HEK293 (cell line): ENCODE results near the gene RPTN.

Experiments used
- BCL6B ChIP-seq: fragments of 450-650 bp; formaldehyde crosslinking; IDR thresholded peaks from 2 replicates; pipeline ENCODE4 v1.5.1; 2017; ENCODE audit warnings: missing biosample characterization, missing genetic modification characterization
- GFI1B ChIP-seq: fragments of 450-650 bp; formaldehyde crosslinking; IDR thresholded peaks from 2 replicates; pipeline ENCODE4 v1.5.1; 2016; ENCODE audit warnings: missing biosample characterization, missing genetic modification characterization
- GLI4 ChIP-seq: fragments of 450-650 bp; formaldehyde crosslinking; IDR thresholded peaks from 2 replicates; pipeline ENCODE4 v1.5.1; 2016; ENCODE audit warnings: missing biosample characterization, missing genetic modification characterization
- KLF7 ChIP-seq: fragments of 450-650 bp; formaldehyde crosslinking; IDR thresholded peaks from 2 replicates; pipeline ENCODE4 v1.5.1; 2016; ENCODE audit warnings: missing biosample characterization, missing genetic modification characterization, borderline replicate concordance
- PRDM1 ChIP-seq: fragments of 450-650 bp; formaldehyde crosslinking; IDR thresholded peaks from 2 replicates; pipeline ENCODE4; 2016; ENCODE audit warnings: missing biosample characterization, missing genetic modification characterization
- RBAK ChIP-seq: fragments of 450-650 bp; formaldehyde crosslinking; IDR thresholded peaks from 2 replicates; pipeline ENCODE4 v1.5.1; 2016; ENCODE audit warnings: missing biosample characterization, missing genetic modification characterization
- SCRT1 ChIP-seq: fragments of 450-650 bp; formaldehyde crosslinking; IDR thresholded peaks from 2 replicates; pipeline ENCODE4 v1.5.1; 2016; ENCODE audit warnings: missing biosample characterization, missing genetic modification characterization, borderline replicate concordance
- SETDB1 ChIP-seq: IDR thresholded peaks from one replicate; pipeline ENCODE4 v1.6.1; 2017; ENCODE audit warnings: mild to moderate bottlenecking, low read length, moderate library complexity, mixed read lengths; ENCODE audit not compliant: insufficient read length
- ZBTB17 ChIP-seq: fragments of 450-650 bp; formaldehyde crosslinking; IDR thresholded peaks from 2 replicates; pipeline ENCODE4 v1.5.1; 2016; ENCODE audit warnings: missing biosample characterization, missing genetic modification characterization
- ZBTB20 ChIP-seq: fragments of 450-650 bp; formaldehyde crosslinking; IDR thresholded peaks from 2 replicates; pipeline ENCODE4 v1.5.1; 2016; ENCODE audit warnings: missing biosample characterization, missing genetic modification characterization
- ZBTB21 ChIP-seq: fragments of 450-650 bp; formaldehyde crosslinking; IDR thresholded peaks from 2 replicates; pipeline ENCODE4 v1.5.1; 2017; ENCODE audit warnings: missing biosample characterization, missing genetic modification characterization
- ZBTB26 ChIP-seq: fragments of 450-650 bp; formaldehyde crosslinking; optimal IDR thresholded peaks from 2 replicates; pipeline ENCODE3; 2016; ENCODE audit warnings: missing biosample characterization, mild to moderate bottlenecking, missing genetic modification characterization
- ZBTB48 ChIP-seq: fragments of 450-650 bp; formaldehyde crosslinking; IDR thresholded peaks from 2 replicates; pipeline ENCODE4 v1.5.1; 2016; ENCODE audit warnings: missing biosample characterization, missing genetic modification characterization
- ZBTB8A ChIP-seq: fragments of 450-650 bp; formaldehyde crosslinking; IDR thresholded peaks from 2 replicates; pipeline ENCODE4 v1.5.1; 2016; ENCODE audit warnings: missing biosample characterization, missing genetic modification characterization
- ZFP37 ChIP-seq: fragments of 450-650 bp; formaldehyde crosslinking; IDR thresholded peaks from 2 replicates; pipeline ENCODE4 v1.5.1; 2016; ENCODE audit warnings: missing biosample characterization, missing genetic modification characterization
- ZNF121 ChIP-seq: fragments of 450-650 bp; formaldehyde crosslinking; IDR thresholded peaks from 2 replicates; pipeline ENCODE4 v1.5.1; 2016; ENCODE audit warnings: missing biosample characterization, missing genetic modification characterization
- ZNF157 ChIP-seq: fragments of 450-650 bp; formaldehyde crosslinking; IDR thresholded peaks from 2 replicates; pipeline ENCODE4 v1.5.1; 2016; ENCODE audit warnings: missing biosample characterization, missing genetic modification characterization
- ZNF2 ChIP-seq: fragments of 450-650 bp; formaldehyde crosslinking; IDR thresholded peaks from 2 replicates; pipeline ENCODE4 v1.5.1; 2016; ENCODE audit warnings: missing biosample characterization, missing genetic modification characterization
- ZNF202 ChIP-seq: fragments of 450-650 bp; formaldehyde crosslinking; IDR thresholded peaks from 2 replicates; pipeline ENCODE4 v1.5.1; 2016; ENCODE audit warnings: missing biosample characterization, missing genetic modification characterization, borderline replicate concordance
- ZNF214 ChIP-seq: fragments of 450-650 bp; formaldehyde crosslinking; IDR thresholded peaks from 2 replicates; pipeline ENCODE4 v1.5.1; 2017; ENCODE audit warnings: missing biosample characterization, mild to moderate bottlenecking, missing genetic modification characterization, borderline replicate concordance
- ZNF239 ChIP-seq: fragments of 450-650 bp; formaldehyde crosslinking; IDR thresholded peaks from 2 replicates; pipeline ENCODE4 v1.5.1; 2016; ENCODE audit warnings: missing biosample characterization, missing genetic modification characterization
- ZNF274 ChIP-seq, 2 experiments: fragments of 200-500 bp in 1 of 2; fragments of 450-650 bp in 1 of 2; sonication (Bioruptor generic) in 1 of 2; formaldehyde crosslinking in 1 of 2; IDR thresholded peaks; 2 replicates each; pipeline versions ENCODE4 v1.5.1 to v1.6.1; 2014 to 2016; ENCODE audit warnings: borderline replicate concordance in 1 of 2, inconsistent platforms in 1 of 2, low read length in 1 of 2, missing biosample characterization in 1 of 2, missing genetic modification characterization in 1 of 2
- ZNF292 ChIP-seq: fragments of 450-650 bp; formaldehyde crosslinking; IDR thresholded peaks from 2 replicates; pipeline ENCODE4 v1.5.1; 2016; ENCODE audit warnings: low read depth, missing biosample characterization, missing genetic modification characterization, borderline replicate concordance
- ZNF302 ChIP-seq: fragments of 450-650 bp; formaldehyde crosslinking; IDR thresholded peaks from 2 replicates; pipeline ENCODE4 v1.5.1; 2016; ENCODE audit warnings: missing biosample characterization, missing genetic modification characterization, low read depth
- ZNF324 ChIP-seq: fragments of 450-650 bp; formaldehyde crosslinking; IDR thresholded peaks from 2 replicates; pipeline ENCODE4 v1.5.1; 2016; ENCODE audit warnings: missing biosample characterization, missing genetic modification characterization
- ZNF362 ChIP-seq: fragments of 450-650 bp; formaldehyde crosslinking; IDR thresholded peaks from 2 replicates; pipeline ENCODE4 v1.5.1; 2016; ENCODE audit warnings: missing biosample characterization, missing genetic modification characterization
- ZNF423 ChIP-seq: fragments of 450-650 bp; formaldehyde crosslinking; IDR thresholded peaks from 2 replicates; pipeline ENCODE4 v1.5.1; 2016; ENCODE audit warnings: missing biosample characterization, missing genetic modification characterization
- ZNF426 ChIP-seq: fragments of 450-650 bp; formaldehyde crosslinking; IDR thresholded peaks from 2 replicates; pipeline ENCODE4 v1.5.1; 2017; ENCODE audit warnings: missing biosample characterization, missing genetic modification characterization, mild to moderate bottlenecking, inconsistent platforms, moderate library complexity
- ZNF513 ChIP-seq: fragments of 450-650 bp; IDR thresholded peaks from 2 replicates; pipeline ENCODE4 v1.5.1; 2018; ENCODE audit warnings: missing biosample characterization, missing genetic modification characterization
- ZNF610 ChIP-seq: fragments of 450-650 bp; formaldehyde crosslinking; IDR thresholded peaks from 2 replicates; pipeline ENCODE4 v1.5.1; 2016; ENCODE audit warnings: missing biosample characterization, missing genetic modification characterization, borderline replicate concordance
- ZNF623 ChIP-seq: fragments of 450-650 bp; formaldehyde crosslinking; IDR thresholded peaks from 2 replicates; pipeline ENCODE4 v1.5.1; 2016; ENCODE audit warnings: missing biosample characterization, missing genetic modification characterization
- ZNF629 ChIP-seq: fragments of 450-650 bp; formaldehyde crosslinking; IDR thresholded peaks from 2 replicates; pipeline ENCODE4 v1.5.1; 2017; ENCODE audit warnings: missing biosample characterization, missing genetic modification characterization
- ZNF707 ChIP-seq: fragments of 450-650 bp; formaldehyde crosslinking; IDR thresholded peaks from 2 replicates; pipeline ENCODE4 v1.5.1; 2016; ENCODE audit warnings: missing biosample characterization, missing genetic modification characterization
- ZNF747 ChIP-seq: fragments of 450-650 bp; formaldehyde crosslinking; IDR thresholded peaks from 2 replicates; pipeline ENCODE4 v1.5.1; 2016; ENCODE audit warnings: missing biosample characterization, missing genetic modification characterization
- ZNF776 ChIP-seq: fragments of 450-650 bp; formaldehyde crosslinking; IDR thresholded peaks from 2 replicates; pipeline ENCODE4 v1.5.0; 2017; ENCODE audit warnings: missing biosample characterization, missing genetic modification characterization, borderline replicate concordance
- ZSCAN23 ChIP-seq: fragments of 450-650 bp; formaldehyde crosslinking; IDR thresholded peaks from 2 replicates; pipeline ENCODE4 v1.5.1; 2016; ENCODE audit warnings: missing biosample characterization, missing genetic modification characterization
- ZSCAN30 ChIP-seq: fragments of 450-650 bp; IDR thresholded peaks from 2 replicates; pipeline ENCODE4 v1.5.1; 2018; ENCODE audit warnings: missing biosample characterization, mild to moderate bottlenecking, missing genetic modification characterization, moderate library complexity

RPTN gene

GRCh38 chr1:152107984-152108881, 50.8 kb downstream of the RPTN start (continued):
- no peak for TF ChIP-seq ZNF513 (tag by site-specific recombination)
- no peak for TF ChIP-seq ZNF214 (tag by site-specific recombination)
- TF ChIP-seq ZSCAN23 (tag by site-specific recombination), result no peak
- no peak for TF ChIP-seq ZNF202 (tag by site-specific recombination)
- no peak for TF ChIP-seq ZNF157 (tag by site-specific recombination)
- no peak for TF ChIP-seq ZNF239 (tag by site-specific recombination)
- TF ChIP-seq ZNF324 (tag by site-specific recombination), result no peak
- no peak for TF ChIP-seq RBAK (tag by site-specific recombination)
- TF ChIP-seq PRDM1 (tag by site-specific recombination), result no peak
- no peak for TF ChIP-seq ZNF707 (tag by site-specific recombination)
- no peak for TF ChIP-seq ZNF423 (tag by site-specific recombination)
- TF ChIP-seq ZBTB17 (tag by site-specific recombination), result peak; percentile 86
- TF ChIP-seq ZNF629 (tag by site-specific recombination), result peak; percentile 39; the same call in 1 of the 2 replicates
- no peak for TF ChIP-seq GLI4 (tag by site-specific recombination)
- no peak for TF ChIP-seq ZNF623 (tag by site-specific recombination)
- TF ChIP-seq SETDB1, result peak; percentile 88
- no peak for TF ChIP-seq ZSCAN30 (tag by site-specific recombination)
- no peak for TF ChIP-seq ZNF747 (tag by site-specific recombination)
- no peak for TF ChIP-seq GFI1B
- peak; percentile 51 for TF ChIP-seq ZBTB21 (tag by site-specific recombination)
- TF ChIP-seq ZNF426, result no peak
- 0 out of 2 replicates have a peak, but pooled peaks have one; percentile 47 for TF ChIP-seq ZNF2 (tag by site-specific recombination)
- TF ChIP-seq BCL6B, result peak; percentile 57
- TF ChIP-seq ZBTB48 (tag by site-specific recombination), result no peak
- no peak for TF ChIP-seq SCRT1
- TF ChIP-seq ZNF292, result no peak
- no peak for TF ChIP-seq ZNF362
- no peak for TF ChIP-seq ZNF302 (tag by site-specific recombination)
- no peak for TF ChIP-seq ZBTB20 (tag by site-specific recombination)
- no peak for TF ChIP-seq ZBTB8A
- no peak for TF ChIP-seq ZNF776 (tag by site-specific recombination)
- no peak for TF ChIP-seq ZNF274 (IDR thresholded peaks at IDR 0.05; ENCODE audit: low read length)
- no peak for TF ChIP-seq ZNF274 (tag by site-specific recombination; IDR thresholded peaks at IDR 0.05; ENCODE audit: borderline replicate concordance)
- TF ChIP-seq ZNF610 (tag by site-specific recombination), result no peak
- no peak for TF ChIP-seq ZFP37 (tag by site-specific recombination)
- TF ChIP-seq ZBTB26 (tag by site-specific recombination), result peak; percentile 52
- TF ChIP-seq KLF7 (tag by site-specific recombination), result no peak
- TF ChIP-seq ZNF121, result no peak
